SU-DHL-6 (cell line): Measurements from ENCODE around the gene FRAS1.
"Not testable (repeated sequence)": the region's sequence is repeated elsewhere in the genome, so short reads cannot be mapped to it uniquely, and the experiment has no call there.

ENCODE experiments used
- H2AFZ ChIP-seq: fragments of 200-600 bp; sonication (generic); 2 replicates; pipeline ENCODE4 v1.6.1; 2014; ENCODE audit warnings: low read depth, mild to moderate bottlenecking, moderate library complexity, mixed read lengths, antibody characterized with exemption, low read length; ENCODE audit not compliant: severe bottlenecking
- H3F3A ChIP-seq: fragments of 200-600 bp; shearing (Covaris generic); 2 replicates; pipeline ENCODE4 v1.6.0; 2016; ENCODE audit warnings: antibody characterized with exemption, mild to moderate bottlenecking; ENCODE audit not compliant: insufficient read depth
- H3K27ac ChIP-seq: fragments of 200-600 bp; sonication (generic); 2 replicates; pipeline ENCODE4 v1.5.1; 2016; ENCODE audit warnings: low read depth, mild to moderate bottlenecking, low read length, moderate library complexity, mixed read lengths
- H3K27me3 ChIP-seq: fragments of 200-600 bp; sonication (generic), shearing (Covaris generic); 2 replicates; pipeline ENCODE4 v1.6.0; 2014; ENCODE audit warnings: mild to moderate bottlenecking, low read length
- H3K36me3 ChIP-seq: fragments of 200-600 bp; sonication (generic); 2 replicates; pipeline ENCODE4 v1.6.1; 2014; ENCODE audit warnings: mild to moderate bottlenecking, low read length, mixed read lengths
- H3K4me2 ChIP-seq: fragments of 300-600, 200-600 bp; shearing (Covaris generic), sonication (generic); 2 replicates; pipeline ENCODE4 v1.6.0; 2014; ENCODE audit warnings: low read length, low read depth, mild to moderate bottlenecking; ENCODE audit not compliant: poor library complexity, severe bottlenecking
- H3K4me3 ChIP-seq: fragments of 200-600 bp; sonication (generic); 2 replicates; pipeline ENCODE4 v1.5.1; 2014; ENCODE audit warnings: antibody characterized with exemption, low read length, mild to moderate bottlenecking, mixed read lengths; ENCODE audit not compliant: insufficient read depth, poor library complexity, severe bottlenecking
- H3K79me2 ChIP-seq: fragments of 200-600 bp; sonication (generic); 2 replicates; pipeline ENCODE4 v1.6.1; 2014; ENCODE audit warnings: mild to moderate bottlenecking, low read length, moderate library complexity; ENCODE audit not compliant: insufficient read depth
- H3K9ac ChIP-seq: fragments of 200-600 bp; sonication (generic); 2 replicates; pipeline ENCODE4 v1.7.0; 2014; ENCODE audit warnings: mild to moderate bottlenecking, low read length
- H3K9me2 ChIP-seq: fragments of 200-600 bp; sonication (generic); replicated peaks from 2 replicates; pipeline ENCODE4 v1.6.1; 2014; ENCODE audit warnings: low read length; ENCODE audit not compliant: insufficient read depth
- H3K9me3 ChIP-seq: fragments of 200-600 bp; sonication (generic); 2 replicates; pipeline ENCODE4 v1.6.1; 2014; ENCODE audit warnings: low read length, mixed read lengths; ENCODE audit not compliant: insufficient read depth
- H4K20me1 ChIP-seq: fragments of 200-600 bp; sonication (generic); 2 replicates; pipeline ENCODE4 v1.6.1; 2014; ENCODE audit warnings: low read depth, mild to moderate bottlenecking, antibody characterized with exemption, low read length, moderate library complexity, mixed read lengths
- CTCF ChIP-seq: fragments of 200-600 bp; sonication (generic); IDR thresholded peaks from one replicate; pipeline ENCODE4 v1.5.1; 2017; ENCODE audit warnings: antibody characterized with exemption, mild to moderate bottlenecking, low read length, moderate library complexity; ENCODE audit not compliant: insufficient read depth, poor library complexity, severe bottlenecking
- EZH2phosphoT487 ChIP-seq: fragments of 200-600 bp; sonication (generic), shearing (Covaris generic); conservative IDR thresholded peaks from 2 replicates; pipeline ENCODE4 v1.6.1; 2018; ENCODE audit warnings: mild to moderate bottlenecking, antibody characterized with exemption, low read length, moderate library complexity, mixed read lengths

The FRAS1 gene

DNA sequence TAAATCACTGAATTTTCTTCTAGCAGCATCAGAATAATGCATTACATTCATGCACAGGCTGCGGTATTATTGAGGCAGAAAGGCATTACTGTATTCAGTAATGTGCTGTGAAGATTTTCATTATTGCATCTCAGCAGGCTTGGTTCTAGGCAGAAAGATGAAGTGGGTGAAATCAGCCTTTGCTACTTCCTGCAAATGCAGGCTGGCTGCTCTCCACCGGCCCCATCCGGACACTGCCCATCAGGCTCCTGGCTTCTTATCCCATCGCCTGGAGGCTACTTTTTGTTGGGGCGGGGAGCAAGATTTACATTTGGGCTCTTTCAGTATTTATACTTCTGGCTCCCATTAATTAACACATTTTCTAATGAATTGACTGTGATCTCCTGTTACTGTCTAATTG, 117.8 kb downstream of the FRAS1 start:
- H3K27ac ChIP-seq, result no peak overlapping the region
- TF ChIP-seq EZH2phosphoT487 (no peak), CTCF (no peak)
- H3K9me3 ChIP-seq, result no peaks in the 10 kb centered on the region
- no peaks in the 10 kb centered on the region for H3K79me2 ChIP-seq
- no peak overlapping the region for H2AFZ ChIP-seq
- no peaks in the 10 kb centered on the region for H4K20me1 ChIP-seq
- H3K9ac ChIP-seq, result no peak overlapping the region
- no peaks in the 10 kb centered on the region for H3K27me3 ChIP-seq
- H3K4me2 ChIP-seq, result no peak overlapping the region
- no peak overlapping the region for H3K4me3 ChIP-seq
- no peaks in the 10 kb centered on the region for H3K9me2 ChIP-seq
- no peaks in the 10 kb centered on the region for H3F3A ChIP-seq
- H3K36me3 ChIP-seq, result no peaks in the 10 kb centered on the region

- H3K9ac ChIP-seq, result no peak overlapping the region
- no peaks in the 10 kb centered on the region for H3F3A ChIP-seq
- H3K36me3 ChIP-seq, result no peaks in the 10 kb centered on the region
- no peak overlapping the region for H3K4me2 ChIP-seq
- no peaks in the 10 kb centered on the region for H3K27me3 ChIP-seq
- TF ChIP-seq EZH2phosphoT487 (no peak), CTCF (no peak)
- H3K27ac ChIP-seq, result no peak overlapping the region
- H3K79me2 ChIP-seq, result no peaks in the 10 kb centered on the region
- no peaks in the 10 kb centered on the region for H3K9me2 ChIP-seq
- H3K4me3 ChIP-seq, result no peak overlapping the region
- no peak overlapping the region for H2AFZ ChIP-seq
- no peaks in the 10 kb centered on the region for H3K9me3 ChIP-seq
- no peaks in the 10 kb centered on the region for H4K20me1 ChIP-seq
Observed at GRCh38 chr4:78179196-78179595, 122.1 kb downstream of the FRAS1 start.

GRCh38 chr4:78181681-78182234, 124.6 kb downstream of the FRAS1 start:
- H3K4me3 ChIP-seq, H3K27me3 ChIP-seq, H3F3A ChIP-seq, H4K20me1 ChIP-seq, H3K4me2 ChIP-seq, H3K27ac ChIP-seq, H2AFZ ChIP-seq, H3K9ac ChIP-seq, H3K9me2 ChIP-seq, H3K9me3 ChIP-seq, H3K36me3 ChIP-seq, H3K79me2 ChIP-seq: not testable (repeated sequence)

GRCh38 chr4:78184584-78184983, 127.5 kb downstream of the FRAS1 start:
- no peaks in the 10 kb centered on the region for H3K27me3 ChIP-seq
- no peaks in the 10 kb centered on the region for H3K36me3 ChIP-seq
- H3K79me2 ChIP-seq, result no peaks in the 10 kb centered on the region
- no peak overlapping the region for H3K27ac ChIP-seq
- H3K4me2 ChIP-seq, result no peak overlapping the region
- H3K9me2 ChIP-seq, result no peaks in the 10 kb centered on the region
- no peaks in the 10 kb centered on the region for H4K20me1 ChIP-seq
- no peak overlapping the region for H3K9ac ChIP-seq
- H2AFZ ChIP-seq, result no peak overlapping the region
- no peak overlapping the region for H3K4me3 ChIP-seq
- TF ChIP-seq CTCF, result no peak
- no peak for TF ChIP-seq EZH2phosphoT487
- H3K9me3 ChIP-seq, result no peaks in the 10 kb centered on the region
- H3F3A ChIP-seq, result no peaks in the 10 kb centered on the region
